Measurements from ENCODE around the gene RASL10A. TPM values are rescaled to one million over a fixed set of nuclear protein-coding genes. Genes with fewer than 3 reads are reported as not detected.

The RASL10A gene
- total and polyA plus RNA-seq, 2 donors: 0.47 to 7.8 TPM

- DNase-seq (ENCODE audit: low read depth in 6 of 9, low spot score in 9 of 9): no peak
Measured at GRCh38 chr22:29266564-29267461, 48.7 kb downstream of the RASL10A start.

GRCh38 chr22:29265929-29266328 lies 49.6 kb downstream of the RASL10A start:
- no peak for DNase-seq (ENCODE audit: low read depth in 6 of 9, low spot score in 9 of 9)
- no peaks in the 10 kb centered on the region for H3K27me3 ChIP-seq (ENCODE audit: control insufficient read depth in 2 of 2, insufficient read depth in 1 of 2, low read length in 1 of 2)
- no peak overlapping the region for H3K27ac ChIP-seq (ENCODE audit: low read depth in 1 of 2, low read length in 1 of 2)
- H3K4me1 ChIP-seq (ENCODE audit: control insufficient read depth in 2 of 2, insufficient read depth in 2 of 2, low read length in 2 of 2): peaks cover 20 to 23% of the 10 kb centered on the region in 2 donors
- peaks cover 13 to 28% of the 10 kb centered on the region in 2 donors for H3K36me3 ChIP-seq (ENCODE audit: control insufficient read depth in 2 of 2, insufficient read depth in 2 of 2, low read length in 1 of 2)
- no peaks in the 10 kb centered on the region for H3K9me3 ChIP-seq (ENCODE audit: control insufficient read depth in 2 of 2, insufficient read depth in 1 of 2, low read length in 1 of 2)
- WGBS: 96% methylated on average over 4 of the region's 4 CpGs
- H3K4me3 ChIP-seq (ENCODE audit: low read length in 2 of 2): no peak overlapping the region

More at GRCh38 chr22:29266564-29267461, 48.7 kb downstream of the RASL10A start:
- Histone ChIP-seq H3K4me1 (ENCODE audit: control insufficient read depth in 2 of 2, insufficient read depth in 2 of 2, low read length in 2 of 2) (peaks cover 24 to 25% of the 10 kb centered on the region in 2 donors), H3K9me3 (ENCODE audit: control insufficient read depth in 2 of 2, insufficient read depth in 1 of 2, low read length in 1 of 2) (no peaks in the 10 kb centered on the region), H3K36me3 (ENCODE audit: control insufficient read depth in 2 of 2, insufficient read depth in 2 of 2, low read length in 1 of 2) (peaks cover 12 to 32% of the 10 kb centered on the region in 2 donors), H3K27ac (ENCODE audit: low read depth in 1 of 2, low read length in 1 of 2) (no peak overlapping the region), H3K27me3 (ENCODE audit: control insufficient read depth in 2 of 2, insufficient read depth in 1 of 2, low read length in 1 of 2) (no peaks in the 10 kb centered on the region), H3K4me3 (ENCODE audit: low read length in 2 of 2) (peak overlapping the region; percentile 91 to 98)
- WGBS: 31% methylated on average over 13 of the region's 13 CpGs

GRCh38 chr22:29265305-29265704 lies 50.2 kb downstream of the RASL10A start:
- Histone ChIP-seq H3K4me1 (ENCODE audit: control insufficient read depth in 2 of 2, insufficient read depth in 2 of 2, low read length in 2 of 2) (peaks cover 15 to 19% of the 10 kb centered on the region in 2 donors), H3K4me3 (ENCODE audit: low read length in 2 of 2) (no peak overlapping the region), H3K36me3 (ENCODE audit: control insufficient read depth in 2 of 2, insufficient read depth in 2 of 2, low read length in 1 of 2) (peaks cover 19 to 25% of the 10 kb centered on the region in 2 donors), H3K9me3 (ENCODE audit: control insufficient read depth in 2 of 2, insufficient read depth in 1 of 2, low read length in 1 of 2) (no peaks in the 10 kb centered on the region), H3K27me3 (ENCODE audit: control insufficient read depth in 2 of 2, insufficient read depth in 1 of 2, low read length in 1 of 2) (no peaks in the 10 kb centered on the region), H3K27ac (ENCODE audit: low read depth in 1 of 2, low read length in 1 of 2) (no peak overlapping the region)
- no peak for DNase-seq (ENCODE audit: low read depth in 6 of 9, low spot score in 9 of 9)
- whole genome bisulfite sequencing: 99% methylated on average over 7 of the region's 7 CpGs

- no peak overlapping the region for H3K27ac ChIP-seq (ENCODE audit: low read depth in 1 of 2, low read length in 1 of 2)
- H3K9me3 ChIP-seq (ENCODE audit: control insufficient read depth in 2 of 2, insufficient read depth in 1 of 2, low read length in 1 of 2): no peaks in the 10 kb centered on the region
- 94% methylated on average over 14 of the region's 14 CpGs for WGBS
- no peaks in the 10 kb centered on the region for H3K27me3 ChIP-seq (ENCODE audit: control insufficient read depth in 2 of 2, insufficient read depth in 1 of 2, low read length in 1 of 2)
- no peak for DNase-seq (ENCODE audit: low read depth in 6 of 9, low spot score in 9 of 9)
- no peak overlapping the region for H3K4me3 ChIP-seq (ENCODE audit: low read length in 2 of 2)
- H3K4me1 ChIP-seq (ENCODE audit: control insufficient read depth in 2 of 2, insufficient read depth in 2 of 2, low read length in 2 of 2): peaks cover 9 to 11% of the 10 kb centered on the region in 2 donors
- H3K36me3 ChIP-seq (ENCODE audit: control insufficient read depth in 2 of 2, insufficient read depth in 2 of 2, low read length in 1 of 2): peaks cover 29 to 31% of the 10 kb centered on the region in 2 donors
Measured at GRCh38 chr22:29263791-29264276, 51.7 kb downstream of the RASL10A start.

Other genes starting within 250 kb of the RASL10A start
- 10.7 TPM for gene KREMEN1, start 242.7 kb downstream of the RASL10A start, total RNA-seq
- 14.2 TPM for gene KREMEN1, start 242.7 kb downstream of the RASL10A start, polyA plus RNA-seq
- gene EMID1, start 109.8 kb downstream of the RASL10A start, total RNA-seq: 4.7 TPM
- gene EMID1, start 109.8 kb downstream of the RASL10A start, polyA plus RNA-seq: 9.9 TPM
- gene RHBDD3, start 47.7 kb downstream of the RASL10A start, total RNA-seq: 22.6 TPM
- gene RHBDD3, start 47.7 kb downstream of the RASL10A start, polyA plus RNA-seq: 31.1 TPM
- 236 TPM for gene EWSR1, start 47.4 kb downstream of the RASL10A start, total RNA-seq
- gene EWSR1, start 47.4 kb downstream of the RASL10A start, polyA plus RNA-seq: 175 TPM
- gene GAS2L1, start 9.0 kb downstream of the RASL10A start, total RNA-seq: 0.80 TPM
- gene GAS2L1, start 9.0 kb downstream of the RASL10A start, polyA plus RNA-seq: 6.0 TPM
- 33.0 TPM for gene AP1B1, start 72.9 kb upstream of the RASL10A start, total RNA-seq
- 33.2 TPM for gene AP1B1, start 72.9 kb upstream of the RASL10A start, polyA plus RNA-seq
- gene RFPL1, start 122.9 kb upstream of the RASL10A start, total RNA-seq: 0.05 TPM
- gene RFPL1, start 122.9 kb upstream of the RASL10A start, polyA plus RNA-seq: 0.05 TPM
- 0.99 TPM for gene NEFH, start 164.5 kb upstream of the RASL10A start, total RNA-seq
- gene NEFH, start 164.5 kb upstream of the RASL10A start, polyA plus RNA-seq: 0.62 TPM
- 31.4 TPM for gene THOC5, start 238.1 kb upstream of the RASL10A start, total RNA-seq
- gene THOC5, start 238.1 kb upstream of the RASL10A start, polyA plus RNA-seq: 15.8 TPM